T-cell (primary cell): ENCODE data around the gene IBSP. TPM values are rescaled to one million over a fixed set of nuclear protein-coding genes. Genes with fewer than 3 reads are reported as not detected.

ENCODE experiments used
- ATAC-seq, 4 experiments: fragments of 200-7000 bp in 3 of 4; fragments of 150-1000 bp in 1 of 4; cut with Tn5 transposase; replicated peaks in 1 of 4; 1 replicate in 3 of 4; 2 replicates in 1 of 4; pipeline ENCODE4 v1.10.0; 2021; ENCODE audit warnings: moderate library complexity in 3 of 4, mild to moderate bottlenecking in 2 of 4, moderate number of reproducible peaks in 1 of 4
- CTCF ChIA-PET, 2 donors: fragments of 300-600 bp; sonication (Branson Sonifier 250); formaldehyde crosslinking; loops; one replicate each; lab custom pipeline; 2022; ENCODE audit warnings: antibody characterized with exemption in 2 of 2; lab: Charles Lee
- POLR2A ChIA-PET, 2 donors: fragments of 300-600 bp; sonication (Branson Sonifier 250); formaldehyde crosslinking; loops; one replicate each; lab custom pipeline; 2022; ENCODE audit warnings: antibody characterized with exemption in 2 of 2; lab: Charles Lee
- DNase-seq, 35 experiments: peaks; one replicate each; pipeline versions ENCODE4 v3.0.0 to v3.0.0-alpha.2; 2013 to 2023
- H3K27ac ChIP-seq: one replicate; pipeline ENCODE4 v1.5.1; 2013; ENCODE audit warnings: low read length
- H3K27me3 ChIP-seq, 2 experiments: replicated peaks in 1 of 2; 1 replicate in 1 of 2; 2 replicates in 1 of 2; pipeline versions ENCODE4 v1.6.1 to v1.7.0; 2013; ENCODE audit warnings: low read length in 1 of 2, mixed read lengths in 1 of 2; ENCODE audit not compliant: control insufficient read depth in 2 of 2, insufficient read depth in 2 of 2; ENCODE audit errors: extremely low read depth in 1 of 2
- H3K36me3 ChIP-seq, 2 donors: 1 replicate in 1 of 2; 2 replicates in 1 of 2; pipeline versions ENCODE4 v1.6.1 to v1.7.0; 2013; ENCODE audit warnings: low read length in 1 of 2; ENCODE audit not compliant: control insufficient read depth in 2 of 2, insufficient read depth in 1 of 2; ENCODE audit errors: extremely low read depth in 1 of 2
- H3K4me1 ChIP-seq, 2 experiments: 1 replicate in 1 of 2; 2 replicates in 1 of 2; pipeline versions ENCODE4 v1.6.1 to v1.7.0; 2013; ENCODE audit warnings: low read length in 2 of 2, mixed read lengths in 1 of 2; ENCODE audit not compliant: insufficient read depth in 2 of 2, control insufficient read depth in 1 of 2; ENCODE audit errors: extremely low read depth in 1 of 2
- H3K4me3 ChIP-seq, 2 donors: 1 replicate in 1 of 2; 2 replicates in 1 of 2; pipeline versions ENCODE4 v1.5.1 to v1.7.0; 2013; ENCODE audit warnings: mild to moderate bottlenecking in 2 of 2, low read length in 1 of 2, moderate library complexity in 1 of 2; ENCODE audit not compliant: control insufficient read depth in 1 of 2; ENCODE audit errors: extremely low read depth in 1 of 2
- H3K9me3 ChIP-seq: 2 replicates; pipeline ENCODE4 v1.7.0; 2013
- H3K27ac Mint-ChIP-seq, 2 donors: one replicate each; pipeline ENCODE4 v1.8.0; 2020 to 2021; ENCODE audit warnings: mild to moderate bottlenecking in 2 of 2, mixed read lengths in 2 of 2
- H3K27me3 Mint-ChIP-seq, 2 donors: one replicate each; pipeline ENCODE4 v1.8.0; 2021 to 2022; ENCODE audit warnings: mixed read lengths in 2 of 2
- H3K36me3 Mint-ChIP-seq: one replicate; pipeline ENCODE4 v1.8.0; 2021; ENCODE audit warnings: mixed read lengths
- H3K4me1 Mint-ChIP-seq, 3 donors: one replicate each; pipeline ENCODE4 v1.8.0; 2020 to 2022; ENCODE audit warnings: mixed read lengths in 3 of 3, mild to moderate bottlenecking in 1 of 3
- H3K4me3 Mint-ChIP-seq, 3 donors: one replicate each; pipeline ENCODE4 v1.8.0; 2020 to 2022; ENCODE audit warnings: mild to moderate bottlenecking in 3 of 3, mixed read lengths in 3 of 3, moderate library complexity in 3 of 3
- H3K9me3 Mint-ChIP-seq, 3 donors: one replicate each; pipeline ENCODE4 v1.8.0; 2020 to 2022; ENCODE audit warnings: mixed read lengths in 3 of 3
- WGBS: methylation state at CpG from one replicate; pipeline ENCODE4 v1.1.5; 2013; ENCODE audit warnings: missing lambda C conversion rate; ENCODE audit not compliant: insufficient coverage; 5-methylcytosine and 5-hydroxymethylcytosine counted together
- total RNA-seq, 35 experiments: library from RNA in 6 of 35; stranded (reverse) in 6 of 35; fragments of 120-200 nt in 1 of 35; gene quantifications; one replicate each; pipeline versions ENCODE4 v1.2.1 to v1.2.4 and lab custom pipeline; 2013 to 2026

IBSP gene
- total RNA-seq, 5 donors from 2014 or later (not counting 1 experiment from before 2014, with no cell fraction given) = not detected

DNA sequence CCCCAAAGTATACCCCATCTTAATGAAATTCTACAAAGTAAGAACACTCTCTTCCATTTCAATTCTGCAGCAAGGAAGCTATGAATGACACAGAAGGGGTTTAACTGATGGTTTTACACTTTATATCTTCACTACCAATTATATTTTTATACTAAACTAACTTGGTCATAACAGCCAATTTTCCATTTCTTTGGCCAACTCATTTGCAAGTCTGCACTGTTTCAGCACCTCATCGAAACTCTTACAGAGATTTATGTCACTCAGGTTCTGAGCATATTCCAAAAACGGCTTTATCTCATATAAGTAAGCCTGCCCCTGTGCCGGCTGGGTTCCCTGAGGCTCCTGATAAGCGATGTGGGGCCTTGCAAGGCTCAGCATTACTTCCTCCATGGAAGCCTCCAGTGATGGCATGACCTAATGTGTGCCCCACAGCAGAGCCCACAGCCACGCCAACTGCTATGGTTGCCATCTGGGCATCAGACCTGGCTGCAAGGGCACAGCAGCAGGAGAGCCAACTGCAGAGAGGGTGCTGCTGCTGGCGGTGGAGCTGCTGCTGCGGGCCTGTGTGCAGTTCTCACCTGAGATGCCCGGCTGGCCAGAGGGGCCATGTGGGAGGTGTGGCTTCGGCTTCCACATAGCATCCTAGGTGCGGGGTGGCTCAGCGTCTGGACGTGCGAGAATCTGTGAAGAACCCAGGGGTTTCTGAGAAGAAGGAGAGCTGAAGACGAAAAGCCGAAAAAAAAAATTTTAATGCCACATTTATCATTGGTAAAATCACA, 13.4 kb upstream of the IBSP start:
- Mint-ChIP-seq H3K36me3 (no peaks in the 10 kb centered on the region), H3K27me3 (peaks cover 0 to 1% of the 10 kb centered on the region in 2 donors), H3K27ac (no peak overlapping the region), H3K4me3 (no peak overlapping the region), H3K4me1 (no peaks in the 10 kb centered on the region), H3K9me3 (no peaks in the 10 kb centered on the region)
- Histone ChIP-seq H3K27ac (no peak overlapping the region), H3K9me3 (no peaks in the 10 kb centered on the region), H3K36me3 (no peaks in the 10 kb centered on the region), H3K4me3 (no peak overlapping the region), H3K4me1 (no peaks in the 10 kb centered on the region), H3K27me3 (no peaks in the 10 kb centered on the region)
- DNase-seq (no peak), ATAC-seq (no peak)
- 81% methylated on average over 12 of the region's 15 CpGs for WGBS
- ChIA-PET POLR2A (no interaction called here), CTCF (no interaction called here)

DNA sequence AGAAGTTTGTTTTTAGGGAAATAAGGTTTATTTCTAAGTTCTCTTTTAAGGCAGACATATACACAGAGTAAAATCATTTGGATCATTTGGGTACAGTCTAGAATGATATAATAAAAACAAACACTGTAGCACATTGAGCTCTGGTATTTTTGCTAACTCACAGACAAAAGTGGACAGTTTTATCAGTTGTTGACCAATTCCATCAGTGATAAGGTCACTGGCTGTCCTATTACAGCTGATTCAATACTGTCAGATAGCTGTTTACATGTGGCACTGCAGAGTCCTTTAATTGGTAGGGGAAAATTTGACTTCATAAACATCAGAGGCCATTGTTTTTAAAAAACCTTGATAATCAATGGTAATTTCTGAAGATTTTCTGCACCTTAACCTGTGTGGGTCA, 3.5 kb downstream of the IBSP start:
- ATAC-seq (no peak), DNase-seq (no peak)
- H3K9me3 ChIP-seq = no peaks in the 10 kb centered on the region
- no peak overlapping the region for H3K4me3 Mint-ChIP-seq
- no peak overlapping the region for H3K27ac Mint-ChIP-seq
- H3K4me1 ChIP-seq = no peaks in the 10 kb centered on the region
- H3K36me3 ChIP-seq = no peaks in the 10 kb centered on the region
- H3K4me3 ChIP-seq = no peak overlapping the region
- POLR2A ChIA-PET = no interaction called here
- no peaks in the 10 kb centered on the region for H3K4me1 Mint-ChIP-seq
- no peaks in the 10 kb centered on the region for H3K27me3 ChIP-seq
- CTCF ChIA-PET = no interaction called here
- no peaks in the 10 kb centered on the region for H3K36me3 Mint-ChIP-seq
- no peaks in the 10 kb centered on the region for H3K9me3 Mint-ChIP-seq
- H3K27me3 Mint-ChIP-seq = no peaks in the 10 kb centered on the region
- no peak overlapping the region for H3K27ac ChIP-seq

DNA sequence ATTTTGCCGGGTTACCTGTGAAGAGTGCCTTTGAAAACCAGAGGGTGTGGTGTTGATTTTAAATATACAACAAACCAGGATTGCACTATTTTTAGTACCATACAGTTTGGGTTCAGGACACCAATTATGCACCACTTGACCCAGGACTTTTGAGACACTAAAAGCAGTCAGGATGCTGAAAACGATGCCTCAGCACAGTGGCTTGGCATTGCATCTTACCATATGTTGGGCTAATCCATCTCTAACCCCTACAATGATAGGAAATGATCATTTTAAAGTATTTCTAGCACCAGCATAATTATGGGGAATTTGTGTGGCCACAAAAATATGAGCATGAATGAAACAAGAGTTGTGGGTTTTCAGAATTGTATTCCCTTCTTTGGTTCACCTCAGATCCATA, 4.1 kb downstream of the IBSP start:
- H3K36me3 Mint-ChIP-seq = no peaks in the 10 kb centered on the region
- H3K4me1 ChIP-seq = no peaks in the 10 kb centered on the region
- no peak overlapping the region for H3K27ac ChIP-seq
- ATAC-seq (no peak), DNase-seq (no peak)
- H3K27me3 Mint-ChIP-seq = no peaks in the 10 kb centered on the region
- H3K9me3 ChIP-seq = no peaks in the 10 kb centered on the region
- POLR2A ChIA-PET = no interaction called here
- no peaks in the 10 kb centered on the region for H3K27me3 ChIP-seq
- no peak overlapping the region for H3K4me3 Mint-ChIP-seq
- CTCF ChIA-PET = no interaction called here
- H3K27ac Mint-ChIP-seq = no peak overlapping the region
- no peaks in the 10 kb centered on the region for H3K9me3 Mint-ChIP-seq
- no peaks in the 10 kb centered on the region for H3K4me1 Mint-ChIP-seq
- 40% methylated on average over 1 of the region's 2 CpGs for WGBS
- no peak overlapping the region for H3K4me3 ChIP-seq
- no peaks in the 10 kb centered on the region for H3K36me3 ChIP-seq

DNA sequence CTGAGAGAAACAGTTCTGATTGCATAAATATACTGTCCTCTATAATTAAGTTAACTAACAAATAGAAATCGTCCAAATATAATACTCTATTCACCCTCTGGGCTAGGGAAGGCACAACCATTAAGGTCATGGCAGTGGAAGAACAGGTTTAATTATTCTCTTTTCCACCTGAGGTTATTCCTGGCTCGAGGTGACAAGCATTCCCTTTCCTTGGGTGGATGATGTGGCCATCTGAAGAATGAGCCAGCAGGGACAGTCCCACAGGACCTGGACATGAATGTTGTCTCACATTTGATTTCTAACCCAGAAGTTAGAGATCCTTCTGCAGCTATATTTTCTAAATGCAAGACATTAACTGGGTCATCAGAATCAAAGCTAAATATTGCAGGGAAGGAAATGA, 5.5 kb downstream of the IBSP start:
- no CpG with 5 or more reads among the region's 2 CpGs for WGBS

DNA sequence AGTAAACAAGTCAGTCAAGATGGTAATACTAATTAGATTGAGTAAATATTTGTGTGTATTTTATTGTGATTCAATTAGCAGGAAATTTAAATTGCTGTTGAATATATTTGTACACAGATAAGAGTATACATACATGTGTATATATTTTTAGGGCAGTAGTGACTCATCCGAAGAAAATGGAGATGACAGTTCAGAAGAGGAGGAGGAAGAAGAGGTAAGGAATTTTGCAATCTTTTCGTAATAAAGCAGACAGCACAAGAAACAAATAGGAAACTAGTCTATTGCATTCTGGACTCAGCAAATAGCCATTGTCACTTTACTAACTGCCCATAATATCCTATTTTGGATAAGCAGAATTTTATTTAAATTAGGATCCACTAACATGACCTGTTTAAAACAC, 6.6 kb downstream of the IBSP start:
- POLR2A ChIA-PET = no interaction called here
- no peaks in the 10 kb centered on the region for H3K9me3 Mint-ChIP-seq
- no peaks in the 10 kb centered on the region for H3K9me3 ChIP-seq
- no peaks in the 10 kb centered on the region for H3K36me3 ChIP-seq
- H3K4me1 ChIP-seq = no peaks in the 10 kb centered on the region
- H3K4me3 ChIP-seq = no peak overlapping the region
- no peak for DNase-seq
- H3K4me3 Mint-ChIP-seq = no peak overlapping the region
- no CpG with 5 or more reads among the region's 2 CpGs for WGBS
- no peaks in the 10 kb centered on the region for H3K36me3 Mint-ChIP-seq
- CTCF ChIA-PET = no interaction called here
- ATAC-seq = no peak
- no peak overlapping the region for H3K27ac ChIP-seq
- no peaks in the 10 kb centered on the region for H3K27me3 ChIP-seq
- no peak overlapping the region for H3K27ac Mint-ChIP-seq
- H3K4me1 Mint-ChIP-seq = no peaks in the 10 kb centered on the region
- H3K27me3 Mint-ChIP-seq = no peaks in the 10 kb centered on the region

More for the DNA sequence above, 5.5 kb downstream of the IBSP start:
- Histone ChIP-seq H3K27ac (no peak overlapping the region), H3K4me3 (no peak overlapping the region), H3K36me3 (no peaks in the 10 kb centered on the region), H3K9me3 (no peaks in the 10 kb centered on the region), H3K4me1 (no peaks in the 10 kb centered on the region), H3K27me3 (no peaks in the 10 kb centered on the region)
- ATAC-seq (no peak), DNase-seq (no peak)
- Mint-ChIP-seq H3K4me1 (no peaks in the 10 kb centered on the region), H3K27ac (no peak overlapping the region), H3K36me3 (no peaks in the 10 kb centered on the region), H3K4me3 (no peak overlapping the region), H3K27me3 (no peaks in the 10 kb centered on the region), H3K9me3 (no peaks in the 10 kb centered on the region)
- ChIA-PET POLR2A (no interaction called here), CTCF (no interaction called here)

DNA sequence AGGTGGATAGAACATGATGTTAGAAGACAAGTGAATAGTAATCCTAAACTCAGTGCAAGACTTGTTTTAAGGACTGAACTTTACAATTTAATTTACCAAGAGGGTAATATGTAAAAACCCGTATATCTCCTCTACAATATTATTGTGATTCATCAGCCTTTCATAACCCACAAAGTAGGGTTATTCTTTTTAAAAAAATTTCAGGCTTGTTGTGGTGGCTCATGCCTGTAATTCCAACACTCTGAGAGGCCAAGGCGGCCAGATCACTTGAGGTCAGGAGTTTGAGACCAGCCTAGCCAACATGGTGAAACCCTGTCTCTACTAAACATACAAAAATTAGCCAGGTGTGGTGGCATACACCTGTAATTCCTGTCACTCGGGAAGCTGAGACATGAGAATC, 7.2 kb downstream of the IBSP start:
- Mint-ChIP-seq H3K27me3 (no peaks in the 10 kb centered on the region), H3K27ac (no peak overlapping the region), H3K9me3 (peaks cover 0 to 5% (median 0%) of the 10 kb centered on the region in 3 donors), H3K4me3 (no peak overlapping the region), H3K4me1 (no peaks in the 10 kb centered on the region), H3K36me3 (no peaks in the 10 kb centered on the region)
- CTCF ChIA-PET = no interaction called here
- no peaks in the 10 kb centered on the region for H3K9me3 ChIP-seq
- no peak overlapping the region for H3K27ac ChIP-seq
- WGBS = 100% methylated on average over 1 of the region's 3 CpGs
- POLR2A ChIA-PET = no interaction called here
- ATAC-seq (no peak), DNase-seq (no peak)
- no peaks in the 10 kb centered on the region for H3K36me3 ChIP-seq
- H3K27me3 ChIP-seq = no peaks in the 10 kb centered on the region
- no peaks in the 10 kb centered on the region for H3K4me1 ChIP-seq
- H3K4me3 ChIP-seq = no peak overlapping the region

DNA sequence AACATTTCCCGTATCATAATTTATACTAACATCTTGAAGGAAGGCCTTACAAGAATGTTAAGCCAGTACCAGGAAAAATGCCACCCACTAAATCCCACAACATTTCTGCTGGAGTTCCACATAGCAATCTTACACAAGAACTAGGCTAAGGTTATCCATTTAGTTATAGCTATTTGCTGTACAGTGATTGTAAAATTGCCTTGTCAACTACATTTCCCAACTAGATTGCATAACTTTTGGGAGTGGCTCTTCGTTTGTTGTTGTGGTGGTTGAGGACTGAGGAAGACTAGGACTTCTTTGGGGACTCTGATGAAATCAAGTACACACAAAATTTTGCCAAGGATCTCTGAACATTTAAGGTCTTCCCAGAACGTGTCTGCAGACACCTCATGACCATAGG, 8.0 kb downstream of the IBSP start:
- POLR2A ChIA-PET = no interaction called here
- no peaks in the 10 kb centered on the region for H3K36me3 ChIP-seq
- DNase-seq = no peak
- Mint-ChIP-seq H3K4me3 (no peak overlapping the region), H3K9me3 (peaks cover 0 to 5% (median 0%) of the 10 kb centered on the region in 3 donors), H3K4me1 (no peaks in the 10 kb centered on the region), H3K36me3 (no peaks in the 10 kb centered on the region), H3K27ac (no peak overlapping the region), H3K27me3 (no peaks in the 10 kb centered on the region)
- no peaks in the 10 kb centered on the region for H3K9me3 ChIP-seq
- H3K27ac ChIP-seq = no peak overlapping the region
- H3K4me1 ChIP-seq = no peaks in the 10 kb centered on the region
- CTCF ChIA-PET = no interaction called here
- no peak overlapping the region for H3K4me3 ChIP-seq
- H3K27me3 ChIP-seq = no peaks in the 10 kb centered on the region
- ATAC-seq = no peak
- WGBS = no CpG with 5 or more reads among the region's 3 CpGs
